GM19452 (cell line): Measurements from ENCODE around the gene SLC6A16.
"Not testable (repeated sequence)": the region's sequence is repeated elsewhere in the genome, so short reads cannot be mapped to it uniquely, and the experiment has no call there.

Experiments used
- ATAC-seq: cut with Tn5 transposase; IDR thresholded peaks from one replicate; pipeline ENCODE4 v1.9.1; 2021; ENCODE audit not compliant: unreplicated experiment

The SLC6A16 gene

GRCh38 chr19:49282184-49282583, 42.8 kb downstream of the SLC6A16 start:
- ATAC-seq, result no peak

DNA sequence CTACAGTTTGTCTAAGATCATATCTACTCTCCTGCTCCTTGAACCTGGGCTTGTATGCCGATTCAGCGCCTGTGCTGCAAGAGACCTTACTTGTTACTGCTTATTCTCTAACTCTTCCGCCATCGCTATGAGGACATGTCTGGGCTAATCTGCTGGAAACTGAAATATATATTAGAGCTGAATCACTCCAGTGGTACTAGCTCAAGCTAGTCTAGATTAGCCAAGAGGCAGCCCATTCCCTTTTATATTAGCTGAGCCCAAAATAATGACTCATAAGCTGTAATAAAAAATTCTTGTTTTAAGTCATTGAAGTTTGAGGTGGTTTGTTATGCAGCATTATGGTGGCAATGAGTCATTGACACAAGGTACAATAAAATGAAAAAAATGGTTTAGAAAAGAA, 52.8 kb downstream of the SLC6A16 start:
- no peak for ATAC-seq

GRCh38 chr19:49271080-49271753, 53.8 kb downstream of the SLC6A16 start:
- ATAC-seq, result no peak

GRCh38 chr19:49266409-49266808, 58.6 kb downstream of the SLC6A16 start:
- not testable (repeated sequence) for ATAC-seq

GRCh38 chr19:49264258-49264657, 60.7 kb downstream of the SLC6A16 start:
- ATAC-seq, result no peak

GRCh38 chr19:49261602-49262001, 63.4 kb downstream of the SLC6A16 start:
- ATAC-seq, result no peak

GRCh38 chr19:49256691-49257090, 68.3 kb downstream of the SLC6A16 start:
- ATAC-seq, result no peak

- ATAC-seq, result no peak
Measured at GRCh38 chr19:49255674-49256073, 69.3 kb downstream of the SLC6A16 start.

DNA sequence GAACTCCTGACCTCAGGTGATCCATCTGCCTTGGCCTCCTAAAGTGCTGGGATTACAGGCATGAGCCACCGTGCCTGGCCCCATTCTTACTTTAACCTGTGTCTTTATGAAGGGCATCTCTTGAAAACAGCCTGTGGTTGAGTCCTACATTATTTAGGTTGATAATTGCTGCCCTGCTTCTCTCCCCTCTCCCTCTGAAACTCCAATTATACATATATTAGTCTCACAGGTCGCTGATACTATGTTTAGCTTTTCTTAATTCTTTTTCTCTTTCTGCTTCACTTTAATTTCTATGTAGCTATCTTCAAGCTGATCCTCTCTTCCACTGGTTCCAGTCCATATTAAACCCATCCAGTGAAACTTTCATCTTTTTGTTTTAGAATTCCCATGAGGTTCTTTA, 75.1 kb downstream of the SLC6A16 start:
- no peak for ATAC-seq

- ATAC-seq, result no peak
Measured at GRCh38 chr19:49247676-49248075, 77.3 kb downstream of the SLC6A16 start.

DNA sequence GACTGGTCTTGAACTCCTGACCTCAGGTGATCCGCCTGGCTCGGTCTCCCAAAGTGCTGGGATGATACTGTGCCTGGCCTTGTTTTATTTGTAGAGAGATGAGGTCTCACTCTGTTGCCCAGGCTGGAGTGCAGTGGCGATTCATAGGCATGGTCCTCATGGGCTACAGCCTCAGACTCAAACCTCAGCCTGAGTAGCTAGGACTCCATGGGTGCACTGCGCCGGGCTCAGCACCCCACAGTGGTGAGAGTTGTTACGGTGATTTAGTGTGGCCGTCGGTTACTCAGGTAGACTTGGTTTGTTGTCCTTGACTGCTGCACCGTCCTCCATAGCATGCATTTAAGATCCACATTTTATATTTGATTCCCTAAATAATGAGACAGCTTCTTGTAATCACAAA, 80.7 kb downstream of the SLC6A16 start:
- no peak for ATAC-seq

GRCh38 chr19:49243726-49244125, 81.3 kb downstream of the SLC6A16 start:
- ATAC-seq, result no peak

GRCh38 chr19:49243129-49243528, 81.9 kb downstream of the SLC6A16 start:
- ATAC-seq, result no peak

DNA sequence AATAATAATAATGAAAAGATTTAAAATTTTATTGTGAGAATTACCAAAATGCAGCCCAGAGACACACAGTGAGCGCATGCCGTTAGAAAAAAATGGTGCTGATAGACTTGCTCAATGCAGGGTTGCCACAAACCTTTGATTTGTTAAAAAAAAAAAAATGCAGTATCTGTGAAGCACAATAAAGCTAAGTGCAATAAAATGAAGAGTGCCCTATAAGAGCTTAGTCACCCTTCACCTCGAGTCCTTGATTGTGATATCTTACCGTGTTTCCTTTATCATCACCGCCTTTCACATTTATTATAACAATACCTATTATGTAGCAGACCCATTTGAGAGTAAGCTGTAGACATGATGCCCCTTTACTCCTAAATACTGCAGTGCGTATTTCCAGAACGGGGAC, 83.2 kb downstream of the SLC6A16 start:
- no peak for ATAC-seq
